HPDE6-E6E7 (cell line): ENCODE data around the gene ST8SIA2.

Source experiments
- DNase-seq: peaks from one replicate; pipeline ENCODE4 v3.0.0; 2011; ENCODE audit warnings: missing footprints; ENCODE audit errors: extremely low spot score

Gene ST8SIA2, protein sequence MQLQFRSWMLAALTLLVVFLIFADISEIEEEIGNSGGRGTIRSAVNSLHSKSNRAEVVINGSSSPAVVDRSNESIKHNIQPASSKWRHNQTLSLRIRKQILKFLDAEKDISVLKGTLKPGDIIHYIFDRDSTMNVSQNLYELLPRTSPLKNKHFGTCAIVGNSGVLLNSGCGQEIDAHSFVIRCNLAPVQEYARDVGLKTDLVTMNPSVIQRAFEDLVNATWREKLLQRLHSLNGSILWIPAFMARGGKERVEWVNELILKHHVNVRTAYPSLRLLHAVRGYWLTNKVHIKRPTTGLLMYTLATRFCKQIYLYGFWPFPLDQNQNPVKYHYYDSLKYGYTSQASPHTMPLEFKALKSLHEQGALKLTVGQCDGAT

DNA sequence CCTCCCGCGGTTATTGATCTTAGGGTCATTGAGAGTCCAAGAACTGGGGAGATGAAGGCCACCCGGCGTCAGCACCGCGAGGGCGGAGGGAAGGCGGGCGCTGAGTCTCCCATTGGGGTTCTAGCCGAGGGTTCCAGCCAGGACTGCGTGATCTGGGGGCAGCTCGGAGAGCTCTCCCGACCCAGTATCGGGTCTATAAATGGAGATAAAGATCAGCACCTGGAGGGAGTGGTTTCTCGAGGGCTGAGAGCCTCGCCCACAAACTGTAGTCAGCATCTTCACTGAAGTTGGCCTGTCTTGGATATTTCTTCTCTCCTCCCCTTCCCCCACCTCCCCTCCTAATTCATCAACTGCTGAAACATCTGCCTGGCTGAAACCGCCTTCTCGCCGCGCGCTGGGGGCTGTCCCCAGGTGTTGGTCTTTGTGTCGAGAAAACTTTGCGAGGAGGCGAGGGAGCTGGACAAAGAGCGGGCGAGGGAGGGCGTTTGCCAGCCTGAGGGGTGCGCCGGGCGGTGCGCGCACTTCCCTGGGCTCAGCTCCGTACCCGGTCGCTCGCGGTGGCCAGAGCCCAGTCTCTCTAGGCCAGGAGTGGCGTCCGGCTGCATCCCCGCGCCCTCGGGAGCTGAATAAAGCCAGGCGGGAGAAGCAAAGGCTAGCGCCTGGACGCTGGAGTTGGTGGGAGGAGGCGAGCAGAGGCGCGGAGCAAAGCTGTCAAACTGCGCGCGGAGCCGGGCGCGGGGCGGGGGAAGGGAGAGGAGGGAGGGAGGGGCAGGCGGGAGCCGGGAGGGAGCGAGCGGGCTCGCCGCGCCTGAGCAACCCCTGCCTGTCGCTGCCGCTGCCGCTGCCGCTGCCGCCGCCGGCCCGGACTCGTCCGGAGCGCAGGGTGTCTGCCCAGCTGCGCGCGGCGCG is at the start of gene ST8SIA2:
Gene ST8SIA2, plus strand, starts transcription at position 811 of the 909 bp plus-strand sequence. CDS start 184 bp downstream, outside the sequence.
- DNase-seq = no peak

GRCh38 chr15:92343924-92344643 is 49.6 kb upstream of the ST8SIA2 start:
- DNase-seq = no peak

- no peak for DNase-seq
These were observed 47.6 kb upstream of the ST8SIA2 start for GRCh38 chr15:92346063-92346462.

GRCh38 chr15:92355307-92355706 is 38.4 kb upstream of the ST8SIA2 start:
- DNase-seq = no peak

- no peak for DNase-seq
These were observed 32.2 kb upstream of the ST8SIA2 start for GRCh38 chr15:92361321-92362000.

DNA sequence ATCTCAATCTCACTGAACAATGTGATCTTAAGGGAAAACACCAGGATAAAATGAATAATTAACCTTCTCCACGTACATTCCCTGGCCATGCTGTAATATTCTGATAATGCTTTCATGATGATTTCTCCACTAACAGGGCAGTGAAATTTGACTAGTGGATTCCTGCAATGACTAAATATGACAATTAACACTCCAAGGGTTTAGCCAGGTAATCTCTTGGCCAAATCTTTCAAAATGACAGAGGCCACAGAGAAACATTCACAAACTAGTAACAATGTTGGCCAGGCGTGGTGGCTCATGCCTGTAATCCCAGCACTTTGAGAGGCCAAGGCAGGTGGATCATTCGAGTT is 31.7 kb upstream of the ST8SIA2 start:
- no peak for DNase-seq

DNA sequence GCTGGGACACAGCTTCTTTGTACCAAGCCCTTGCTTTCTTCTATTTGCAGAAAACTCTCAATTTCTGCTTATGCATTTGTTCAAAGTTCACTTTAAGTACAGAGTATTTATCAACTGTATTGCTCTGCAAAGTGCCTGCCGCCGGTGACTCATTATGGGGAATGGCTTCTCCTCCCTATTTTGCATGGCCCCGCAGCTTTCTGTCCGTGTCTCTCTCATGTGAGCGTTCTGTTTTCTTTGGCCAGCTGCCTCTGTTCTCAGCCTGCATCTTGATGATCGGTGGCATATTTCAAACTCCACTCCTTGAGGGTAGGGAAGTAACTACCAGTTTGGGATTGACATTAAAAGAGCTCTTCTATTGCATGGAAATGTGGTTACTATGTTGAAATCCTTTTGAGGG is 28.6 kb upstream of the ST8SIA2 start:
- no peak for DNase-seq

GRCh38 chr15:92365906-92366305 is 27.8 kb upstream of the ST8SIA2 start:
- DNase-seq = no peak

DNA sequence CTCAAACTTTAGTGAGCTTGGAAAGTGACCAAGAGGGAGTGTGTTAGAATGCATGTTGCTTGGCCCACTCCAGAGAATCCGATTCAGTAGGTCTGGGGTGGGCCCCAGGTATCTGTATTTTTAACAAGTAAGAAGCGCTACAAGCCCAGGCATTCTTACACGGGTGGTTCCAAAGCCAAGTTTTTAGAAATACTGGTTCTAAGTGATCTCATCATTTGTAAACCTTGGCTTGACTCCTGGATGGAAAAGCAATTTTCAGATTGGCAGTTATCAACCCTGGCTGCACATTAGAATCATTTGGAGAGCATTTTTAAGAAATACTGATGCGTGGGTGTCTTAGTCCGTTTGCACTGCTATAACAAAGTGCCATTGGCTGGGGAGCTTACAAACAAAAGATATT is 27.3 kb upstream of the ST8SIA2 start:
- DNase-seq = no peak

- no peak for DNase-seq
These were observed 18.6 kb upstream of the ST8SIA2 start for GRCh38 chr15:92375057-92375456.

DNA sequence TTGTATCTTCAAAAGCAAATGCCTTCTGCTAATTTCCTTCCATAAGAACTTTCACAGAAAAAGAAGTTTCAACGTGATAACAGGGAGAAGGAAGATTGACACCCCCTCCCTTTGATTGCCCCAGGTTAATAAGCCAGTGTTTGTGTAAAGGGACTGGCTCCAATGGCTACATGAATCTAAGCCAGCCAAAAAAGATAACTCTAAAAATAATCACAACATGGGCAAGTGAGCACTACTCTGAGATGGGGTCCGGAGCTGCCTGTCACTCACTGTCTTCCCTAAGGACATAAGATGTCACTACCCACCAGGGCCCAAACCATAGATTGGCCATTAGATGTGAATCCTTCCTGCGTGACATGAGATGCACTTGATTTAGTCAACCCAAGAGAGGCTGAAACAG is 17.6 kb upstream of the ST8SIA2 start:
- DNase-seq = no peak

DNA sequence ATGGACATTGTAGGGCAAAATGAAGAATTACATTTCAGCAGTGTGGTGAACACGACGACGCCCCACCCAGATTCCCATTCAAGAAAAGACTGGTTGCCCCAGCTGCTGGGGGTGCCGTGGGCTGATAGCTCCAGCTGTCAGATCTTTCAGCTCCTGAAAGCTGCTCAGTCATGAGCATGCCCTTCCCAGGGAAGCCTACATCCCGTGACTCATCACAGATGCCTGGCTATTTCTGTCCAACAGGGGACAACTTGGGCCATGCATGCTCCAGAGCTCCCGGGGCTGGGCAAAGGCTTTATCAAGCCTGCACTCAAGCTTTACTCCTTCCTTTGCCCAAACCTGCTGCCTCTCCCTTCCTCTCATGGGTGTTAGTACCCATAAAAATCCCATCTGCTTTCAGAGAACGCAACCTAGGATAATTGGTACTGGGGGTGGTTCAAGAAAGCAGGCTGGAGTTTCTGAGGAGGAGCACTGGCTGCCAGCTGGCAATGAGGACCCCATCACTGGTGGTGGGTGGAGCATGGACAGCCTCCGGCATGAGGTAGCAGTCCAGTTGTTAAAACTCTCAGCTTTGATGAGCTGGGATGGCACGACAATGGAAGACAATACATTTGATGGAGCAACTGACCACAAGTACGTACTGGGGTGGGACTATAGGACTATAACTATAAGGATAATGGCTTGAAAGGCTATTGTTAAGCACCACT is 16.4 kb upstream of the ST8SIA2 start:
- no peak for DNase-seq

DNA sequence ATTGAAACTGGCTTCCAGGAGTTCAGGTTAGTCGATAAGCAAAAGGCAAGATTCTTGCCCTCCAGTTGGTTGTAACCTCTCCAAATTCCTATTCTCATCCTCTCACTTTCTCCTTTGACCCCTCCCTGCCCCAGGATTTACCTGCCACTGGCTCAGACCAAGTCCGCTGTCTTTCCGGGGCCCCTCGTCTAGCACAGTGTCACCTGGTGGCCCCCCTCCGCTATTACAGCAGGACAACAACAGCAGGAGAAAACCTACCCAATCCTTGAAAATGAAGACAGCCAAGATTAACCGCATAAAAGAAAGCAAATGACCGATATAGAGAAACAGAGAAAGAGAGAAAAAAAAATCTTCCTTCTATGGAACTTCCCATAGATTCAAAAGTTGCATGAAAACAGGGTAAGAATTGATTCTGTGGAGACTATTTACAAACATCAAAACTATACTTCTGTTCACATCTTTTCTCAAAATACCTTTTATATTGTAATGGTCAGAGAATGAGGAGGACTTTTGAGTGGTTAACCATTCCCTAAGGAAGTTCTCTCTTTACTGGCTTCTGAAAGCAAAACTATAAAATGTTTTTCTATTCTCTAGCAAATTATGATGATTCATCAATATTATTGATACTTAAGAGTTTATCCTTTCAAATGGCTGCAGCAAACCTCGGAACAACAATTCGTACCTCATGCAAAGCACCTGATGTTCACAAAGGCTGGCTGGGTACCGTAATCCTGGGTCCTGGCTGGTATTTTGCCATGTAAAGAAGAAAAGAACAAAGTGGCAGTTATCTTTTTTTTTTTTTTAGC is 10.0 kb upstream of the ST8SIA2 start:
- no peak for DNase-seq

DNA sequence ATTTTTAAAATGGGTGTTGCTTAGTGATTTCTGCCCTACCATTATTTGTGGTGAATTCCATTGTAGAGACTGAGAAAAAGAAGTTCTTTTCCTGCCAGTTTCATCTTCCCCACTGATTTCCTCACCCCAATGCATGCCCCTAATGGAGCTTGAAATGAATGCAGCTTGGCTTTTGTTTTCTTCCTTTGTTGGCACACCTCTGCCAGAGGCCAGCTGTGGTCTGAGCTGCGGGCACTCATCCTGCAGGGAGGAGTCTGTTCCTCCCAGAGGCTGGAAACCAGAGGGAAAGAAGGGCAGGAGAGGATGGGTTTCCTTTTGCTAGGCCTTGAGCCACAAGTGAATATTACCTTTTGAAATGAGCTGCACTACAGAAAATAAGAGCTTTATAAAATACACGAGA is 9.3 kb upstream of the ST8SIA2 start:
- no peak for DNase-seq

- no peak for DNase-seq
These were observed 8.6 kb upstream of the ST8SIA2 start for GRCh38 chr15:92385096-92385495.

DNA sequence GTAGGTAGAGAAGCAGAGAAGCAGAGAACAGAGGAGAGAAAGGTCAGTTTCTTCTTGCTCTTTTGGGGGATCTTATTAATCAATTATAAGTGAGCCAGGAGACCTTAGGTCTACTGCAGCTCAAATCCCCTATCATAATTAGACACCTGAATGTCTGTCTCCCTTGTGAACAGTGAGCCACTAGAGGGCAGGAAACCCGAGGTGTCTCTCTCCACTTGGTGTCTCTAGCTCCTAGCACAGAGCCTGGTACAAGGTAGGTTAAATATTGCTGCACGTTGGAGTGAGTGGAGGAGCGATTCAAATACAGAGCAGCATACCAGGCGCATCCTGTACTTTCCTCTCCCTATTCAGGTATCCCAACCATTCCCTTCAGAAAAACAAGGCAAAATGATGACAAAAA is 2.0 kb upstream of the ST8SIA2 start:
- no peak for DNase-seq

DNA sequence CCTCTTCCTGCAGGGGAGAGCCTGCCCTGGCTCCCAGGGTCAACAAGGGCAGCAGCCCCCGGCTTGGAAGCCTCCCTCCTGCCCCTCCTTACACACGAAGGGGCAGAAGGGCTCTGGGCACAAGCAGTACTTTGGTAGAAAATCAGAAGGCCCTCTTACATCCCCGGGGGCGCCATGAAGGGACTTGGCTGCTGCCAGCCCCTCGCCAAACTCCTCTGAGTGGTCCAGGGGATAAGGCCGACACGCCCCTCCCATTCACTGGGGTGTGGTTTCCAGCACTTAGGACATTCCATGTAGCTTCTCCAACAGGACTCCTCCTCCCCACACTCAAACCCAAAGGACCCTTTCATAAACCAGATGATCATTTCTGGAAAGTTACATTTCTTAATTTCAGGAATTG is 1.2 kb upstream of the ST8SIA2 start:
- no peak for DNase-seq

DNA sequence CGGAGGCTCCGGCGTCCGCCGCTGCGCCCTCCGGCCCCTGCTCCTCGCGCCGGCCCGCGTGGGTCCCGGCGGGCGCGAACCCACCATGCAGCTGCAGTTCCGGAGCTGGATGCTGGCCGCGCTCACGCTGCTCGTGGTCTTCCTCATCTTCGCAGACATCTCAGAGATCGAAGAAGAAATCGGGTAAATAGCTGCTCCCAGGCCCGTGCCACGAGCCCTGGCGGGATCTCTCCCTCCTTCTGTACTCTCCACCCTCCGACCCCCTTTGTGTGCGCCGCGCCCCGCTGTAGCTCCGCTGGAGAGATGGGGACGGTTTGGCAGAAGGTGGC is 263 bp downstream of the ST8SIA2 start:
- DNase-seq = no peak

DNA sequence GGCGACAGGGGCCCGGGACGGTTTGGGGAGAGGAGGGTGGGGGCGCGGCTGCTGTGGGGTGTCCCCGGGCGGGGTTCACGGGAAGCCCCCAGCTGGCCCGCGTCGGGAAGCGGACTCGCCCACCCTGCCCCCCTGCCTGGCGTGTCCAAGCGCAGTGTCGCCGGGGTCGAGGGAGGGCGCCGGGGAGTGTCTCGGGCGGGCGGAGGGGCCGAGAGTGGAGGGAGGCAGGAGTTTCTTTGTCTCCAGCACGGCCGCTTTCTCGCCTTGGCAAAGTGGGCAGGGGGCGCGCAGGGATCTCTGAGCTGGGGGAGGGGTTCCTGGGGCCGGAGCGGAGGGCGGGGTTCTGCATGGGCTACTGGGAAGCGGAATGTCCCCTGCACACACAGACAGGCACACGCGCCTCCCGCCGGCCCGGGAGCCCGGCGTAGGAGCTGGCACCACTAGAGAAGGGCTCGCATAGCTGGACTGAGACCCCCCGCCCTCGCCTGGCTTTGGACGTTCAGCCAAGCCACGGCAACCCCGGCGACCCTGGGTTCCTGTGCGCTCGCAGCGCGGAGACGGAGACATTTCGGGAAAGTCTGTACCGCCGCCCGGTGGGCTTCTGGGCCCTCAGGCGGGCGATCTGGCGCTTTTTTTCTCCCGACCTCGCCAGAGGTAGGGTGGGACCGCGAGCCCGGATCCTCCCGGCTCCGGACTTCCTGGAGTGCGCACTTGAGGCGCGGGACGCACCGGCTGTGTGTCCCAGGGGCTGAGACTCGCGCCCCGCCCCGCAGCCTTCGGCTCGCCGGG is 822 bp downstream of the ST8SIA2 start:
- no peak for DNase-seq
